WTC11 (cell line): ENCODE results near the gene RHOXF2. TPM values are rescaled to one million over a fixed set of nuclear protein-coding genes. Genes with fewer than 3 reads are reported as not detected.
A peak's percentile ranks its signal among the peaks of the same experiment; 100 is the strongest.

Experiments used
- ATAC-seq: fragments of 200-7000 bp; cut with Tn5 transposase; 2 replicates; pipeline ENCODE4 v1.10.0; 2021; ENCODE audit warnings: mild to moderate bottlenecking, moderate library complexity
- CTCF ChIA-PET: fragments of 300-600 bp; sonication (Branson Sonifier 250); formaldehyde crosslinking; loops from one replicate; lab custom pipeline; 2021; ENCODE audit warnings: antibody characterized with exemption; lab: Charles Lee
- POLR2A ChIA-PET: fragments of 350-600 bp; sonication (Branson Sonifier 250); formaldehyde crosslinking; loops from one replicate; lab custom pipeline; 2021; ENCODE audit warnings: antibody characterized with exemption; lab: Charles Lee
- DNase-seq: peaks from one replicate; pipeline ENCODE4 v3.0.0; 2021; ENCODE audit warnings: low spot score
- H3K27ac Mint-ChIP-seq: 2 replicates; pipeline ENCODE4 v1.8.0; 2021; ENCODE audit warnings: mixed read lengths
- H3K27me3 Mint-ChIP-seq: 2 replicates; pipeline ENCODE4 v1.8.0; 2021; ENCODE audit warnings: low read depth, mild to moderate bottlenecking, moderate library complexity, mixed read lengths
- H3K36me3 Mint-ChIP-seq: 2 replicates; pipeline ENCODE4 v1.8.0; 2021; ENCODE audit warnings: mixed read lengths
- H3K4me1 Mint-ChIP-seq: 2 replicates; pipeline ENCODE4 v1.8.0; 2022; ENCODE audit warnings: mixed read lengths
- H3K4me3 Mint-ChIP-seq: 2 replicates; pipeline ENCODE4 v1.8.0; 2021; ENCODE audit warnings: mild to moderate bottlenecking, moderate library complexity, mixed read lengths
- H3K9me3 Mint-ChIP-seq: 2 replicates; pipeline ENCODE4 v1.8.0; 2021; ENCODE audit warnings: mixed read lengths
- AR ChIP-seq: fragments of 250-450 bp; sonication (Bioruptor Pico); IDR thresholded peaks from 2 replicates; pipeline ENCODE4 v1.9.0; 2021; ENCODE audit warnings: mild to moderate bottlenecking
- ATF6 ChIP-seq: sonication (generic); formaldehyde crosslinking; IDR thresholded peaks from 2 replicates; pipeline ENCODE4 v1.8.1; 2023; ENCODE audit warnings: mild to moderate bottlenecking, missing genetic modification reagents
- E2F1 ChIP-seq: sonication (generic); formaldehyde crosslinking; IDR thresholded peaks from 2 replicates; pipeline ENCODE4 v1.8.0; 2022; ENCODE audit warnings: mild to moderate bottlenecking, missing genetic modification reagents
- E2F5 ChIP-seq: sonication (generic); formaldehyde crosslinking; IDR thresholded peaks from 2 replicates; pipeline ENCODE4 v1.8.1; 2022; ENCODE audit warnings: mild to moderate bottlenecking, moderate library complexity, missing genetic modification reagents
- FOXK1 ChIP-seq: sonication (generic); formaldehyde crosslinking; IDR thresholded peaks from 2 replicates; pipeline ENCODE4 v1.8.0; 2022; ENCODE audit warnings: mild to moderate bottlenecking, moderate library complexity, missing genetic modification reagents
- GTF2I ChIP-seq: fragments of 250-450 bp; sonication (Bioruptor Pico); conservative IDR thresholded peaks from 2 replicates; pipeline ENCODE4 v1.4.0; 2021; ENCODE audit warnings: mild to moderate bottlenecking
- KAT7 ChIP-seq: sonication (generic); formaldehyde crosslinking; IDR thresholded peaks from 2 replicates; pipeline ENCODE4 v1.8.1; 2023; ENCODE audit warnings: missing genetic modification reagents, mild to moderate bottlenecking, borderline replicate concordance
- MAX ChIP-seq: sonication (generic); formaldehyde crosslinking; IDR thresholded peaks from 2 replicates; pipeline ENCODE4 v1.8.0; 2022; ENCODE audit warnings: mild to moderate bottlenecking, missing genetic modification reagents
- NFE2L1 ChIP-seq: sonication (generic); formaldehyde crosslinking; IDR thresholded peaks from 2 replicates; pipeline ENCODE4 v1.8.1; 2023; ENCODE audit warnings: missing genetic modification reagents
- STAT6 ChIP-seq: sonication (generic); formaldehyde crosslinking; conservative IDR thresholded peaks from 2 replicates; pipeline ENCODE4 v1.8.1; 2023; ENCODE audit warnings: mild to moderate bottlenecking, low read depth, missing genetic modification reagents, moderate library complexity
- TP53 ChIP-seq: sonication (generic); formaldehyde crosslinking; IDR thresholded peaks from 2 replicates; pipeline ENCODE4 v1.8.1; 2023; ENCODE audit warnings: mild to moderate bottlenecking, missing genetic modification reagents
- USF1 ChIP-seq: sonication (generic); formaldehyde crosslinking; IDR thresholded peaks from 2 replicates; pipeline ENCODE4 v1.8.0; 2022; ENCODE audit warnings: mild to moderate bottlenecking, missing genetic modification reagents
- USF2 ChIP-seq: sonication (generic); formaldehyde crosslinking; IDR thresholded peaks from 2 replicates; pipeline ENCODE4 v1.8.1; 2023; ENCODE audit warnings: mild to moderate bottlenecking, missing genetic modification reagents, moderate library complexity
- ZNF121 ChIP-seq: sonication (generic); formaldehyde crosslinking; IDR thresholded peaks from 2 replicates; pipeline ENCODE4 v1.8.0; 2023; ENCODE audit warnings: missing genetic modification reagents
- ZNF317 ChIP-seq: sonication (generic); formaldehyde crosslinking; IDR thresholded peaks from 2 replicates; pipeline ENCODE4 v1.8.1; 2023; ENCODE audit warnings: low read depth, mild to moderate bottlenecking, moderate library complexity, missing genetic modification reagents, borderline replicate concordance
- total RNA-seq: library from RNA; stranded (reverse); gene quantifications from 3 replicates; pipeline ENCODE4 v1.2.3, GENCODE V29; 2021

The RHOXF2 gene
- total RNA-seq, 1 experiment from 2014 or later: 0.20 TPM

GRCh38 chrX:120140293-120140981 lies 18.0 kb upstream of the RHOXF2 start:
- Mint-ChIP-seq H3K9me3 (peaks cover 1% of the 10 kb centered on the region), H3K4me1 (peaks cover 72% of the 10 kb centered on the region), H3K36me3 (peaks cover 6% of the 10 kb centered on the region), H3K4me3 (peak overlapping the region; percentile 71), H3K27ac (peak overlapping the region; percentile 99), H3K27me3 (no peaks in the 10 kb centered on the region)
- DNase-seq: peak; percentile 41
- TF ChIP-seq MAX (peak; percentile 74; the same call in 1 of the 2 replicates), GTF2I (CRISPR knock-in tag) (no peak), USF1 (CRISPR knock-in tag) (peak; percentile 86), FOXK1 (CRISPR knock-in tag) (no peak; the same call in 1 of the 2 replicates), NFE2L1 (CRISPR knock-in tag) (no peak), ATF6 (CRISPR knock-in tag) (no peak), KAT7 (CRISPR knock-in tag) (no peak), TP53 (CRISPR knock-in tag) (no peak), ZNF317 (no peak), E2F1 (CRISPR knock-in tag) (no peak), STAT6 (CRISPR knock-in tag) (no peak), ZNF121 (no peak), AR (CRISPR knock-in tag) (no peak), USF2 (CRISPR knock-in tag) (peak; percentile 84), E2F5 (no peak)
- POLR2A ChIA-PET: no interaction called here
- CTCF ChIA-PET: interaction anchor here (1.0 kb wide), 1 partner anchor 73 kb away, joined by 3 read pairs; no protein-coding TSS in a partner anchor
- ATAC-seq: peak; percentile 84
